ENCODE results near the gene RPS15. TPM values are rescaled to one million over a fixed set of nuclear protein-coding genes. Genes with fewer than 3 reads are reported as not detected.

RPS15 gene
- total RNA-seq, 1 donor from 2014 or later, result 1,918 TPM

DNA sequence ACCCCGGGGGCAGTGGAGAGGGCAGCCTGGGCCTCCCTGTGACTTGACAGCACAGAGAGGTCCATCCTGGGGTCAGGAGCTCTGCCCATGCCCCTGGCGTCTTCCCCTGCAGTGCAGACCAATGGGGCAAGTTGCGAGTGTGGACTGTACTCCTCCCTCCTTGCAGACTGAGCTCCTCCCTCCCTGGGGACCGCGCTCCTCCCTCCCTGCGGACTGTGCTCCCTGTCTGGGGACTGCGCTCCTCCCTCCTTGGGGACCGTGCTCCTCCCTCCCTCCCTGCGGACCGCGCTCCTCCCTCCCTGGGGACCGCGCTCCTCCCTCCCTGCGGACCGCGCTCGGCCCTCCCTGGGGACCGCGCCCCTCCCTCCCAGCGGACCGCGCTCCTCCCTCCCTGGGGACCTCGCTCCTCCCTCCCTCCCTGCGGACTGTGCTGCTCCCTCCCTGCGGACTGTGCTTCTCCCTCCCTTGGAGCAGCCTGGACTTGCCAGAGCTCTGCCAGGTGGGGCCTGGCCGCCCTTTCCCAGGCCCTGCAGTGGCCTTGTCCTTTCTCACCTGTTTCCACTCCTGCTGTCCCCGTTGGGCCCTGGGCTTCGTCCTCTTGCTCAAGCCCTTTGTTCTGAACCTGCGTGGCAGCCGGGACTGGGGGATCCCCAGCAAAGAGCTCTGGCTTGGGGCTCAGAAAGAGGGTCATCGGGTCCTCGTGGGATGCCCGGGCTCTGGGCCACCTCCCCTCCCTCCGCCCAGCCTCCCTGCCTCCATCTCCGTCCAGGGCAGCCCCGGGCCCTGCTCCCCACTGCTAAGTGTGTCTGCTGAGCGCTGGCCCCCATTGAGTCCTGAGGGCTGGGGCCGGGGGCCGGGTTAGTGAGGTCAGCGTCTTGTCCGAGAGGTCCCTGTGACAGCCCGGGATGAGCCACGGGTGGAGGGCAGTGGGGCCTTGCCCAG lies 43.7 kb upstream of the RPS15 start:
- H3K79me2 ChIP-seq (ENCODE audit: low read depth), result no peaks in the 10 kb centered on the region
- Mint-ChIP-seq H3K4me3 (no peak overlapping the region), H3K9me3 (no peaks in the 10 kb centered on the region), H3K36me3 (peaks cover 8% of the 10 kb centered on the region), H3K27me3 (ENCODE audit: insufficient read depth, low read depth) (peaks cover 2% of the 10 kb centered on the region), H3K4me1 (peaks cover 2% of the 10 kb centered on the region), H3K27ac (no peak overlapping the region)
- H3F3A ChIP-seq (ENCODE audit: low read depth), result no peaks in the 10 kb centered on the region
- no peak overlapping the region for H3K9ac ChIP-seq
- no peaks in the 10 kb centered on the region for H3K9me3 ChIP-seq (ENCODE audit: low read depth)
- no peaks in the 10 kb centered on the region for H3K36me3 ChIP-seq
- H3K4me2 ChIP-seq, result no peak overlapping the region
- peaks cover 20% of the 10 kb centered on the region for H4K20me1 ChIP-seq (ENCODE audit: low read depth)
- H3K4me1 ChIP-seq, result no peaks in the 10 kb centered on the region
- TF ChIP-seq, protein P1, sequence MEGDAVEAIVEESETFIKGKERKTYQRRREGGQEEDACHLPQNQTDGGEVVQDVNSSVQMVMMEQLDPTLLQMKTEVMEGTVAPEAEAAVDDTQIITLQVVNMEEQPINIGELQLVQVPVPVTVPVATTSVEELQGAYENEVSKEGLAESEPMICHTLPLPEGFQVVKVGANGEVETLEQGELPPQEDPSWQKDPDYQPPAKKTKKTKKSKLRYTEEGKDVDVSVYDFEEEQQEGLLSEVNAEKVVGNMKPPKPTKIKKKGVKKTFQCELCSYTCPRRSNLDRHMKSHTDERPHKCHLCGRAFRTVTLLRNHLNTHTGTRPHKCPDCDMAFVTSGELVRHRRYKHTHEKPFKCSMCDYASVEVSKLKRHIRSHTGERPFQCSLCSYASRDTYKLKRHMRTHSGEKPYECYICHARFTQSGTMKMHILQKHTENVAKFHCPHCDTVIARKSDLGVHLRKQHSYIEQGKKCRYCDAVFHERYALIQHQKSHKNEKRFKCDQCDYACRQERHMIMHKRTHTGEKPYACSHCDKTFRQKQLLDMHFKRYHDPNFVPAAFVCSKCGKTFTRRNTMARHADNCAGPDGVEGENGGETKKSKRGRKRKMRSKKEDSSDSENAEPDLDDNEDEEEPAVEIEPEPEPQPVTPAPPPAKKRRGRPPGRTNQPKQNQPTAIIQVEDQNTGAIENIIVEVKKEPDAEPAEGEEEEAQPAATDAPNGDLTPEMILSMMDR (IDR thresholded peaks at IDR 0.05), result no peak
- no peak for TF ChIP-seq EZH2 (IDR thresholded peaks at IDR 0.05)
- no peak for TF ChIP-seq EZH2phosphoT487 (IDR thresholded peaks at IDR 0.05)
- H3K4me3 ChIP-seq, result no peak overlapping the region
- peak overlapping the region; percentile 13 for H3K27ac ChIP-seq
- no peak for DNase-seq (ENCODE audit: low spot score)
- no peak overlapping the region for H2AFZ ChIP-seq (replicated peaks)
- no peaks in the 10 kb centered on the region for H3K27me3 ChIP-seq

DNA sequence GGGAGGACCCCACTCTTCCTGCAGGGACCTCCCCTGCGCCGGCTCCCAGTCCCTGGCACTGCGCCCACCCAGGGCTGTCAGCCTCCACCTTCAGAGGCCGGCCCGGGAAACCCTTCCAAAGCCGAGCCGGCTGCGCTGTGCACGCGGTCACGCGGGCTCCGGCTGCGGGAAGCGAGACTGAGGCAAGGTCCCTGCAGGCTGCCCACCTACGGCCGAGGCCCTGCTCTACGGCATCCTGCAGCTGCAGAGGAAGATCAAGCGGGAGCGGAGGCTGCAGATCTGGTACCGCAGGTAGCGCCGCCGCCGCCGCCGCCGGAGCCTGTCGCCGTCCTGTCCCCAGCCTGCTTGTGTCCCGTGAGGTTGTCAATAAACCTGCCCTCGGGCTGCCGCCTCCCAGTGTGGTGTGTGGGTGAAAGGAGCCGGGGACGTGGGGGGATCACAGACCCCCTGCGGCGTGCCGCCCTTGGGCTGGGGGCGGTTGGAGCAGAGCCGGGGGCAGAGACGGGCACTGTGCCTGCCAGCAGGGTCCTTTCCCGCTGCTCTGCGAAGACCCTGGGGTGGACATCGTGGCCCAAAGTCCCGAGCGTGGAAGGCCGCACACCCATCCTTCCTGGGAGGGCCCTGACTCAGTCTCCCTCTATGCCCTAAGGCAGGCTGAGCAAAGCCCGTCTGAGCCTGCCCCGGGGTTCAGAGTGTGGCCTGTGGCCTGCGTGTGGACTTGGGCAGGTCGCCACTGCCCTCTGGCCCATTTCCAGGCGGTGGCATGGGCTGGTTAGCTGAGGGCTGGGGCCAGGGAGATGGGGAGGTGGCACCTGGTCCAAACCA lies 42.8 kb upstream of the RPS15 start:
- H3K9me3 ChIP-seq (ENCODE audit: low read depth), result no peaks in the 10 kb centered on the region
- Mint-ChIP-seq H3K4me1 (peaks cover 2% of the 10 kb centered on the region), H3K9me3 (no peaks in the 10 kb centered on the region), H3K4me3 (no peak overlapping the region), H3K36me3 (peaks cover 7% of the 10 kb centered on the region), H3K27me3 (ENCODE audit: insufficient read depth, low read depth) (peaks cover 2% of the 10 kb centered on the region), H3K27ac (no peak overlapping the region)
- peak overlapping the region; percentile 32 for H3K9ac ChIP-seq
- H2AFZ ChIP-seq (replicated peaks), result no peak overlapping the region
- DNase-seq (ENCODE audit: low spot score), result no peak
- no peaks in the 10 kb centered on the region for H3F3A ChIP-seq (ENCODE audit: low read depth)
- H3K36me3 ChIP-seq, result no peaks in the 10 kb centered on the region
- H3K79me2 ChIP-seq (ENCODE audit: low read depth), result peaks cover under 1% of the 10 kb centered on the region
- H3K4me3 ChIP-seq, result no peak overlapping the region
- H3K27me3 ChIP-seq, result no peaks in the 10 kb centered on the region
- TF ChIP-seq EZH2 (IDR thresholded peaks at IDR 0.05) (no peak), EZH2phosphoT487 (IDR thresholded peaks at IDR 0.05) (no peak)
- TF ChIP-seq, protein P1 (IDR thresholded peaks at IDR 0.05), result no peak
- H3K4me2 ChIP-seq, result no peak overlapping the region
- no peak overlapping the region for H3K27ac ChIP-seq
- H4K20me1 ChIP-seq (ENCODE audit: low read depth), result peaks cover 24% of the 10 kb centered on the region
- no peaks in the 10 kb centered on the region for H3K4me1 ChIP-seq

DNA sequence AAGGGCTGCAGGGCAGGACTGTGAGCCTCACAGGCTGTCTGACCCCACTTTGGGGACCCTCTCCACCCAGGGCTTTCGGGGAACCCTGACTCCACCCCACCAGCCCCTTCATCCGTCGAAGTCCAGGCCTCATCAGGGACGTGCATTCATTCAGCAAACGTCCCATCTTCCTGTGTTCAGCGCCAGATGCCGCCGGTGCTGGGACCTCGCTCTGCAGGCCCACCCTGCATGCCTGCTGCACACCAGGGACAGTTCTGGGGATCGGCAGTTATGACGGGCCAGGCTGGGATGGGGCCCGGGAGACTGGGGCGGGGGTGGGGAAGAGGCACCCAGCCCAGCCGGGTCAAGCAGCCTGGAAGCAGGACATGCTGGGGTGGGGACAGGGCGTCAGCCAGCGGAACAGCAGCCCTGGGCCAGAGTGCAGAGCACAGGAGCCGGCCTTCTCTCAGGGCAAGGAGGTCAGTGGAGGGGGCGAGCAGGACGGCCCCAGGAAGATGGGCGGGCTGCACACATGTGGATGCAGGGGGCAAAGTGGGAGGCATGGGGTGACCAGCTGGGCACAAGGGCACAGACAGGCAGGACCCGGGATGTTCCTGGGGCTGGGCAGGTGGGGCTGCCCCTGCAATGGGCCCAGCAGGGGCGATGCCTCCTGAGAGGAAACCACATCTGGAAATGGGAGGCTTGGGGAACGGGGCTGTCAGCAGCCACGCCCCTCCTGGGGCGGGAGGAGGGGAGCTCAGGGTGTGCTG lies 42.0 kb upstream of the RPS15 start:
- no peaks in the 10 kb centered on the region for H3K27me3 ChIP-seq
- no peak overlapping the region for H2AFZ ChIP-seq (replicated peaks)
- no peak for TF ChIP-seq EZH2 (IDR thresholded peaks at IDR 0.05)
- TF ChIP-seq EZH2phosphoT487 (IDR thresholded peaks at IDR 0.05), result no peak
- TF ChIP-seq, protein P1 (IDR thresholded peaks at IDR 0.05), result no peak
- no peak for DNase-seq (ENCODE audit: low spot score)
- no peak overlapping the region for H3K9ac ChIP-seq
- peaks cover 8% of the 10 kb centered on the region for H3K79me2 ChIP-seq (ENCODE audit: low read depth)
- H3K4me1 Mint-ChIP-seq, result peaks cover 2% of the 10 kb centered on the region
- H3K4me3 ChIP-seq, result no peak overlapping the region
- H4K20me1 ChIP-seq (ENCODE audit: low read depth), result peaks cover 24% of the 10 kb centered on the region
- H3K36me3 ChIP-seq, result no peaks in the 10 kb centered on the region
- H3K36me3 Mint-ChIP-seq, result peaks cover 6% of the 10 kb centered on the region
- no peak overlapping the region for H3K27ac Mint-ChIP-seq
- H3K27me3 Mint-ChIP-seq (ENCODE audit: insufficient read depth, low read depth), result peaks cover 2% of the 10 kb centered on the region
- no peak overlapping the region for H3K4me2 ChIP-seq
- no peaks in the 10 kb centered on the region for H3K9me3 ChIP-seq (ENCODE audit: low read depth)
- H3K9me3 Mint-ChIP-seq, result no peaks in the 10 kb centered on the region
- H3K4me1 ChIP-seq, result no peaks in the 10 kb centered on the region
- H3F3A ChIP-seq (ENCODE audit: low read depth), result no peaks in the 10 kb centered on the region
- H3K4me3 Mint-ChIP-seq, result no peak overlapping the region
- H3K27ac ChIP-seq, result no peak overlapping the region

All from neural progenitor cell (in vitro differentiated cells).